RKO (cell line): ENCODE data around the gene LDLRAD3.
A peak's percentile ranks its signal among the peaks of the same experiment; 100 is the strongest.

Experiments used
- DNase-seq: peaks from one replicate; pipeline ENCODE4 v3.0.0-alpha.2; 2016; ENCODE audit warnings: low spot score

Gene LDLRAD3

DNA sequence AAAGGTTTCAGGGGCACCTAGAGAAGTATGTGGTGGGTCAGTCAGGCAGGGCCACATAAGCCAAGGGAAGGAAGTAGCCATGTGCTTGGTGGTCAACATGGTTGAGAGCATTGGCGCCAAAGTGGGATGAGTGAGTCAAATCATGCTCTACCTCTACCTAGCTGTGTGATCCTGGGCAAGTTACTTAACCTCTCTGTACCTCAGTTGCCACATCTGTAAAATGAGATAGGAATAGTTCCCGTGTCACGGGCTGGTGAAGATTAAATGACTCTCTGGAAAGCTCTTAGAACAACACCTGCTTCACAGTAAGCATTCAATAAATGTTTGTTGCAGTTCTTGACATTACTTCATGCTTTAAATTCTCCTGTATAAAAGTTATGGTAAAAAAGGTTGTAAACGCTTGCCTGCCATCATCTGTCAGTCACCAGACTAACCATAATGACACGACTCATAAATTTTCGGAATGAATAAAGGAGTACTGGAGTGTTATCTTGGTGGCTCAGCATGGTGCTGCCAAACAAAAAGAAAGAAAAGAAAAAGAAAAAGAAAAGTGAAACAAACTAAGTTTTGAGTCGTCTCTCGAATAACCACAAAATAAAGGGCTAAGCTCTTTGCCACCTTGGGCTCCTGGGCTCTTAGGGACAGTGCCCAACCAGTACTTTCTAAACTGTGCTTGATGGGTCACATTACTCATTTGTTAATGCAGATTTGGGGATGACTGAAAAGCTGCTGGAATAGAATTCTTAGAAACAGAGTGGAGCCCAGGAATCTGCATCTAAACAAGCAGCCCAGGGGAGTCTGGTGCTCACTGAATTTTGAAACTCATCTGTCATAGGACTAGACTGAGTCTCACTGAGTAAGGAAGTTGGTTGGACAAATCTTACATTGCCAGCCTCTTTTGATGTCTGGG is 107.6 kb downstream of the LDLRAD3 start:
- peak; percentile 7 for DNase-seq

DNA sequence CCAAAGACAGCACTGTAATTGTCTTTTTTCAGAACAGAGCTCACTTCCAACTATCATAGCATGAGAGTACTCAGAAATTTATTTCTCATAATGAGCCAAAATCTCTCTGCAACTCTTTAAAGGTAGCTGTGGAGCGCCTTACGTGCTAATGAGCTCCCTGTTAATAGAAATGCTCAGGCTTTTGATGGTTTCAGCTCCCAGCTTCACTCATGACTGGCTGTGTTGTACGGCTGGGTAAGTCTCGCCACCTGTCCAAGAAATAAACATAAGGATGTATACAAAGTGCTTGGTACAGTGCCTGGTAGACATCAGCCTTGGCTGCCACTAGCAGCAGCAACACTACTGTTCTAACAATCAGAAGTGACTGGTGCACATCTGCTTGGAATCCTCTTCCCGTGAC is 109.4 kb downstream of the LDLRAD3 start:
- no peak for DNase-seq

DNA sequence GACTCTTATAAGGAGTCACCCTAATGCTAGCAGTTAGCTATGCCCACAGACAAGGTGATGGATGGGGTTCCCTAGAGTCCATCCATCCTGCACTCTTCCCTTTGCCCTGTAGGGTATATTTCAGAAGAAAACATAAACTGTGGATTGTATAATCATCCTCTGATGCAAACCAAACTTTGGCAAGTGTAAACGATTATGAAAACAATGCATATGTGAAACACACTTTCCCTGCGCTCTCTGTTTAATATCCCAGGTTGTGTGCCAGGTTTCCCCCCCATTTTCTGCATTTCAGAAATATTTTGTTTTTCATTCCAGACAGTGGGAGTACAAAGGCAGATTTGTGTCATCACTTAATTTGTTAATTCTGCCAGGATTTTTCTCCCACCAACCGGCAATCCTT is 110.0 kb downstream of the LDLRAD3 start:
- DNase-seq: no peak

DNA sequence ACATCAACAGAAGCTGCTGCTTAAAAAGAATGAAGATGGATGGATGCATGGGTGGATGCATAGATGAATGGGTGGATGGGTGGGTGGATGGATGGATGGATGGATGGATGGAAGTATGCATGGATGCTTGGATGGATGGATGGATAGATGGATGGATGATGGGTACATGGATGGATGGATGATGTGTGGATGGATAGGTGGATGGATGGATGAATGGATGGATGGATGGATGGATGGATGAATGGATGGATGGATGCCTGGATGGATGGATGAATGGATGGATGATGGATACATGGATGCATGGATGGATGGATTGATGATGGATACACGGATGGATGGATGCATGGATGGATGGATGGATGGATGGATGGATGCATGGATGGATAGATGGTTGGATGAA is 110.8 kb downstream of the LDLRAD3 start:
- no peak for DNase-seq

DNA sequence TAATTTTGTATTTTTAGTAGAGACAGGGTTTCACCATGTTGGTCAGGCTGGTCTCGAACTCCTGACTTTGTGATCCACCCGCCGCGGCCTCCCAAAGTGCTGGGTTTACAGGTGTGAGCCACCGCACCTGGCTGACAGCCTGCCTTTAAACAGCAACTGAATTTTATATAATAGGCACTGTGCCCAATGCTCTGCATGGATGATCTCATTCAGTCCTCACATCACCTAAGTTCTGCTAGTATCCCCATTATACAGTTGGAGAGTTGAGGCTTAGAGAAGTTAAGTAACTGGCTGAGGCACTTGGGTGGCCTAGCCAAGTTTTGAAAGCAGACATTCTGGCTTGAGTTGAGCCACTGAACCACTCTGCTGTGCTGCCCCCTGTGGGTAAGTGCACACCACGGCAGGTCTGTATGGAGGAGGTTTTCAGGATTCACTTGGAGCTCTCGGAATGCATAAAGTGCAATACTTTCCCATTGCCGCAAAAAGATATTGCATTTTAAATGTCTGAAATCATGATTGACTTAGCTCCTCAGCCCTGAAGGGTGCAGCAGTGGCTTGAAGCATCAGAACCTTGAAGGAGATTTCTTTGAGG is 112.4 kb downstream of the LDLRAD3 start:
- no peak for DNase-seq

DNA sequence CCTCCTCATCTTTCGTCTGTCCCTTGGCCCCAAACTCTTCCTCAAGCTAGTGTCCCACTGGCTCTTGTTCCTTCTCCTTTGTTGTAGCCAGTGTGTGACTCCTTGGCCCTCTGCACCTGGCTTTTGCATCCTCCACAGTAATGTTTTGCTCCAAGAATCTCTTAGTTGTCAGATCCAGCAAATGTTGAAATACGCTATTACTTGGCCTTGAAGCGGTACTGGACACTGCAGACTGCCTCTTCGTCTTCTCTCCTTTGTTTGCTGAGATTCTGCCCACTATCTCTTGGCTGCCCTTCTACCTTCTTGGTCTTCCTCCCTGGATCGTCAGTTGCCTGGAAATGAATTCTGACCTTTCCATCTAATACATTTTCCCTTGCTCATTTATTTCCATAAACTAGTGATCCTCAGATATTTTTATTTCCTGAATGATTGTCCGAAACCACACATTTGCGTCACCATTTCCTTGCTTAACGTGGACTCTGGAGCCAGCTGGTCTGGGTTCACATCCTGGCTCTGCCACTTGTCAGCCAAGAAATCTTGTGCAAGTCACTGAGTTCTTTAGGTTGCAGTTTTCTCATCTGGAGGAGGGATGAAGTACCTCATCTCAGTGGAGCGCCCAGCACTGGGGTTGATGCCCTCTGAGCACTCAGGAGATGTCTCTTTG is 113.6 kb downstream of the LDLRAD3 start:
- DNase-seq: no peak

DNA sequence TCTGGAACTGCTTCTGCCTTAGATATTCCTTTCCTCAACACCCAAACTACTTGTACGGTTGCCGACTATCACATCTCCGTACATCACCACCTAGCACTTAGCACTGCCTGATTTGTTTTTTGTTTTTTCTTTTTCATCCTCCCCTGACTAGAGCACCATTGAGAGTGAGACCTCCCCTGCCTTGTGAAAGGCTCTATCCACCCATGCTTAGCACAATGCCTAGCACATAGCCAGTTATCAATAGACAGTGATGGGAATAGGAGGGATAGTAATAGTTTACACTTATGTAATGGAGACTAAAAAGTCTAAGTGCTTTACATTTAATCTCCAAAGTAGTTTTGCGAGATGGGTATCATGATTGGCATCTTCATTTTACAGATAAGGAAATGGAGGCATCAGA is 115.8 kb downstream of the LDLRAD3 start:
- DNase-seq: no peak

DNA sequence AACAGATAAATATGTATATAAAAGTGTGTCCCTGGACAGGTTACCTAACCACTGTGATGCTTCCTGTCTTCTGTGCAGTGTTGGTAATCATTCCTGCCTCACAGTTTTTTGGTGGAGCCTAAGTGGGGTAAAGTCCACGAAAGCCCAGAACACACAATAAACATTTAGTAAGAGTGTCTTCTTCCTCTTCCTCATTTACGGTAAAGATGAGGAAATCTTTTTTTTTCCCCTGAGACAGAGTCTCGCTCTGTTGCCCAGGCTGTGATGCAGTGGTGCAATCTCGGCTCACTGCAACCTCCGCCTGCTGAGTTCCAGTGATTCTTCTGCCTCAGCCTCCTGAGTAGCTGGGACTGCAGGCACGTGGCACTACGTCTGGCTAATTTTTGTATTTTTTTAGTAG is 117.1 kb downstream of the LDLRAD3 start:
- no peak for DNase-seq

DNA sequence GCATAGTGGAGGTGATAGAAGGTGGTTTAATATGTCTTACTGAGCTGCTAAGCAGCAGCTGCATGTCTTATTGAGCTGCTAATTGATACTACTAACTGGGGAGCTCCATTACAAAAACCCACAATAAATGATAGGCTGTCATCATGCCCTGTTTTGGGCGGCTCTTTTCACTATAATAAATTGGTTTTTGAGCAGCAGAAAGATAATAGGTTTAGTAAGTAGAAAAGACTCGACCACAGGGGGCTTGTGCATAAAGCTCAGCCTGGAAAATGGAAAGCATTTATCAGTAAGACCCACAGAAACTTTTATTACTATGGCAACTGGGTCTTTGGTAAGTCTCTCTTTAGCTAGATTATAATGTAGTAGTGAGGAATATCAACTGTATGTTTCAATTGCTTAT is 117.6 kb downstream of the LDLRAD3 start:
- DNase-seq: no peak

DNA sequence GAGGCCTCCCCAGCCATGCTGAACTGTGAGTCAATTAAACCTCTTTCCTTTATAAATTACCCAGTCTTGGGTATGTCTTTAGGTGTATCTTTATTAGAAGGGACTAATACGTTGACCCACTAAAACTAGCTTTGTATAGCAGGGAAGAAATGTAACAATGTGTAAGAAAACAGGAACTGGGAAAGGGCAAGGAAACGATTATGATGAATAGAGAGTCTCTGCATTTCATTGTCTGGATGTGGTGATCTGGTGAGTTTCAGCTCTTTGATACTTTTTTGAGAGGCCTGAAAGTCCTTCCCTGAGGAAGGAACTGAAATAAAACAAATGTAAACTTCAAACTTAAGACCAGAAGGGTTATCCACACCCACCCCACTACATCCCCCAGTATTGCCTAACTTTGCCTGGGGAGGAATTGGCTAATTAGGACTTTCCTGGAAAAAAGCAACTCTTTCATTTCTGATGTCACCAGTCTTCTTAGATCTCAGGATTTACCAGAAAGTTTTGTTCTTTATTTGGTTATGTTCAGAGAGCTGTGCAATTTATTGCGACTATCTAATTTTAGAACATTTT is 119.0 kb downstream of the LDLRAD3 start:
- no peak for DNase-seq

DNA sequence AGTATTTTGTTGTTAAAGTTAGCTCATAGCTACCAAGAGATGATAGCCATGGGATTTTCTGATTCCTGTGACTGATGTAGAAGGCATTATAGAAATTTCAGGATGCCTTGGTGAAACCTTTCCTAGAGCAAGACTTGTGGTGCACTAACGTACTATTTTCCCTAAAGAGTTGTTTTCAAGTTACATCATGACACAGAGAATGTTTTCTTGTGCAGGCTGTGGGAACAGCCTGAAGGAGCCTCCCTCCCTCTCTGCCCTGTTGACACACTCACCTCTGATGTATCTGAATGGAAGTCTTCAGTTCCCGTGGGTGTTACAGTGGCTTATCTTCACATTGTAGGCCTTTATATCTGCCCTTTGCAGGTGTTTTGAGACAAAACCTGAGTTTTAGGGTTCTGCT is 121.6 kb downstream of the LDLRAD3 start:
- DNase-seq: no peak

DNA sequence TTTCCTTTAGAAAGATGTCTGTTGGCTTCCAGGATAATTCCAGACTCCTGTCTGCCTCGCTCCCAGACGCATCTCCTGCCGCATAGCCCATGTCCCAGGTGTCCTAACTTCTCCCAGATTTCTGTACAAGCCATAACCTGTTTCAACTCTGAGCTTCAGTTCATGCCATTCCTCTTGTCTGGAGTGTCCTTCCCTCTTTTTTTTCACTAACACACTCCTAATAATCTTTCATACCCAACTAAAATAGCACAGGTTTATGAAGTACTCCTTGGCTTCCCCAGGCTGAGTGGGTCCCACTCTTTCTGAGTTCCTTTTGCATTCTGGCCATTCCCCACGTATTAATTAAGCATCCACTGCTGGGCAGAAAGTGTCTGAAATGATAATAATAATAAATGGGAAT is 123.0 kb downstream of the LDLRAD3 start:
- DNase-seq: no peak

DNA sequence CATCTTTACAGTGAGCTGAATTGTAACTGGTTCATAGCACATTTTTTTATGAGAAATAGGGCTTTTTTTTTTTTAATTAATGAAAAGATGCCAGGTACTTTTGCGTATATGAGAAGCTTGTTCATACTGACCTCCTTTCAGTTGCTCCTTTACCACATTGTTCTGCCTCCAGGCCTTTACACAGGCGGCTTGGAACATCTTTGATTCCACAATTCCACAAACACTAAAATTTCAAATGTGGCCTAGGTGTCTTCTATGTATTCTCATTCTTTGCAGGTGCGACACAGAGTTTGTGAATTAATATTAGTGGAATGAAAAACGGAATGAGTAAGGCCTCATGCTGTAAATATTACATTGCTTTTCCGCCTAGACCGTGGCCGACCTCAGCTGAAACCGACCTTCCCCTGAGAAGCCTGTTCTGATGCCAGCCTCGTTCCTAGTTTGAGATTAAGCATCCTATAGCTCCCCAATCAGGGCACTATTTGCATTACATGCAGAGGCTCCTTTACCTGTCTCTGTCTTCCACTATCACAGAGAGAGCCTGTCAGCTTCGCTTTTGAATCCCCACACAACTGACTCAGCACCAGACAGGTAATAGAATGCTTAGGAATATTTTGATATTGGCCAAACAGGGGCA is 125.8 kb downstream of the LDLRAD3 start:
- DNase-seq: no peak

DNA sequence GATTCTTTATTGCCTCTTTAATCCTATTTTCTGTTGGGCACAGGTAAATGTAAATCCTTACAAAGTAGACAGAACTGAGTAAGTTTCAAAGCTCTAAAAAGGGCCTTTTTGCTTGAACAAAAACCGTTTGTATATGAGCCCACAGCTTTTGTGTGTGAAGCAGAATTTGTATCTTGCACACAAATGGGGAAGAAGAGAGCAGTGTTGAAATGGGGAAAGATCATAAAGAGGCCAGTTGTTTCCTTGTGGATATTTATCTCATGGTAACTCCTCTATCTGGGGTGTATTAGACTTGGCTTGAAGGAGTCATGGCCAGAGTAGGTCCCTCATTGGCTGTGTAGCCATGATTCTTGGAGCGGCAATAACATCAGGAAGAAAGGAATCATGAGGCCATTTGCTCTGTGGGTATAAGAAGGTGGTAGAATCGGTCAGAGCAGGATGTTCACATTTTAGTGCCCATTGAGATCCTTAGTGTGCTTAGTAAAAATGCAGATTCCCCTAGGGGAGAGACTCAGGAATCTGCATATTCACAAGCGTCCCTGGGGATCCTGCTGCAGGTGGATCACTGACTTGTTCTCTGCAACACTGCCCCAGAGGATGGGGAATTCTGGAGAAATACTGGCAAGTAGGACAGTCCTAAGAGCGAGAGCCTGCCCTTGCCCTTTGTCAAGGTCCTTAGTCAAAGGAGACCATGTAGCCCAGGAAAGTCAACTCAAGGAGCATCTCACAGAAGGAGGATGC is 126.5 kb downstream of the LDLRAD3 start:
- no peak for DNase-seq

DNA sequence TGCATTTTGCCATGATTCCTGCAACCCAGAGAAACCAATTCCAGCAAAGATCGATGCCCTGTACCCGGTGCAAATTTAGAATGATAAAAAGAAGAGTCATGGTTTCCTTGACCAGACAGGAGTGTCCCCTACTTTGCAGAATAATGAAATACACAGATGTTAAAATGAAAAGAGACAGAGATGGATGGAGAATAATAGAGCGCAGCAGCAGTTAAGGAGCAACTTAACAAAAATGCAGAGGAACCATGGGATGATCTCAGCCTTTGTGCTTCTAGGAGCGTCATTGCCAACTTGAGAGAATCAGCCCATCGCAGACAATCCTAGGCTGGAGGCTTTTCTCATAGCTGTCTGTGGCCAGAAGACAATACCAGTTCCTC is 127.1 kb downstream of the LDLRAD3 start:
- DNase-seq: no peak

DNA sequence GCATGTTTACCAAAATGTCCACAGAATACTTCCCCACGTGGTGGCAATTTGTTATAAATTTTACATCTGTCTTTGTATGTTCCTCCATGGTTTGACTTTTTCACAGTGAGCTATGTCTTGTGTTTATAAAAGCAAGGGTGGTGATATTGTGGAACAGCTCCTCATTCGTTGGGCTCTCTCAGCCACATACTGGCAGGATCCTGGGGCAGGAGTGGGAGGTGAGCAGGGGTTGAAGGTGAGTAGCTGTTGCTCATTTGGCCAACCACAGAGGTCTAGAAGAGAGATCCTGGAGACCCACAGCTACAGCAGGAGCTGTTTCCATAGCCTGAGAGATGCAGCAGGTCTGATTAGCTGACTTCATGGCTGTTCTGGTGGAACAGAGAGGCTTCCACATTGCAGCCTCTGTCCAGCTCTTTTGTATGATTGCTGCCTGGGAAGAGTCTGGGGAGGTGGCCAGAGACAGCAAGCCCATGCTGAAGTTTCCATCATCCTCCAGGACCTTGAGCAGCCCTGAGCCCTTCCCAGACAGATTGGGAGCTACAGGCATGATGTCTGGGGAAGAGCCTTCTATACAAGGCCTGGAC is 128.1 kb downstream of the LDLRAD3 start:
- no peak for DNase-seq

DNA sequence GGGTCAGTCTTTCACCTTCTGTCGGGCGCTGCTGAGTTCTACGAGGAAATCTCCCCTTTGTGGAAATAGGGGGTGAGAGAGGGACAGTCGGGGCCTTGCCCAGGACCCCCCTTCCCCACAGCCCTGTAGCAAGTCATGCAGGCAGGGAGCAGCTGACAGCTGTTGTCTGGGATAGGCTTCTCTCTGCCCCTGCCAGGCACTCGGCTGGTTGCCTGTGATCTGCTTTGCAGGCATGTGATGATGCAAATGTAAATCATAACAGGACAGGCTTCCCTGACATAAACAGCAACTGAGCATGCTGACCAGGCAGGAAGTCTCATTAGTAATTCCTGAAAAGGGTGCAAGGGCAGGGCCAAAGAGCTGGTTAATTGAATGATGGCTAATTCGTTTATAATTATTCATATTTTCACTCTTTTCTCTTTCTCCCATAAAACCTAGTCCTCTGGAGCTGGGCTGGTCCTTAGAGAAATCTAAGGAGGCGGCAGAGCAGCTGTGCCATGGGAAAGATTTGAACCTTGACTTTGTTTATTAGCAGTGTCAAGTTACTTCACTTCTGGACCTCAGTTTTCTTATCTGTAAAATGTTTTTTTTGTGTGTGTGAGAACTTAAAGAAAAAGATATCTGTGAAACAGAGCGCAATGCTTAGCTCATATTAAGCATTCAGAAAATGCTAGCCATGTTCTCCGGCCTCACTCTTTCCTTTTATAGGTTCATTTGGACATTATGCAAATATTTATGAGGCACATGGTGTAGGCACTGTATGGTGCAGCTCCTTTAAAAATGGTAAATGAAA is 129.7 kb downstream of the LDLRAD3 start:
- DNase-seq: peak; percentile 22

DNA sequence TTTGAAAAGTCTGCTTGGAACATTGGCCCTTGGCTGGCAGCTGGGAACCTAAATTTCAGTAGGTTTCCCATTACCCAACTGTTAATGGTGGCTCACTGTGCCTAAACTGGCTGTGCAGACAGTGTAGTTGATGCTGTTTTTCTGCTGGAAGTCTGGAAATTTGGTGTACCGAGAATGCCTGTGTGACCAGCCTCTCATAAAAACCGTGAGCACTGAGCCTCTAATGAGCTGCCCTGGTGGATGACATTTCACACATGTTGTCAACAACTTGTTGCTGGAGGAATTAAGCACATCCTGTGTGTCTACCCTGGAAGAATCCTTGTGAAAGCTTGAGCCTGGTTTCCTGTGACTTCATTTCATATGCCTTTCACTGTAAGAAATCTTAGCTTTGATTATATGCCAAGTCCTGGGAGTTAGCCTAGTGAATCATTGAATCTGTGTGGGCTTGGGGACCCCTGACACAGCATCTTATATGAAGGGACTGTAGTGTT is 131.1 kb downstream of the LDLRAD3 start:
- peak; percentile 5 for DNase-seq

DNA sequence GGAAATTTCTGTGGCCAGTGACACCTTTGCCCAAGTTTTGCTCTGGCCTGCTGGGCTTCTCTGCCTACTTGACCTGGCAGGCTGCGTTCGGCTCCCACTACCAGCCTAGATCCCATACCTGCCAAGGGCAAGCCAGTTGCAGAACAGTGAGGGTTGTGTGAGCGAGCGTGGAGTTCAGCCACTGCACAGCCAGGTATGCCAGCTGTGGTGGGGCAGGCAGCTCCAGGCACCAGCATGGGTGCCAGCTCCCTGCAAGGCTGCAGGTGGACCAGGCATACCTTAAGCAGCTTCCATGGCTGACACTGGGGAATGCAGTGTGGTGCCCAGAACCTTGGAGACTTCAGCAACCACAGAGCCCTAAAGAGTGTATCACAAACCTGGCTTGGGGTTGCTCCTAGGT is 133.5 kb downstream of the LDLRAD3 start:
- DNase-seq: no peak
